Gastroesophageal sphincter (tissue), 3 donors: ENCODE results near the gene MBNL1.

Source experiments
- CTCF ChIP-seq, 4 experiments: fragments of 200-600 bp in 2 of 4; fragments of 450-650 bp in 2 of 4; sonication (generic) in 1 of 4; IDR thresholded peaks; one replicate each; pipeline ENCODE4 v1.5.1; 2017 to 2019; ENCODE audit warnings: antibody characterized with exemption in 4 of 4, mild to moderate bottlenecking in 2 of 4, moderate library complexity in 2 of 4
- EP300 ChIP-seq: sonication (generic); formaldehyde crosslinking; IDR thresholded peaks from one replicate; pipeline ENCODE4 v1.6.1; 2017; ENCODE audit warnings: antibody characterized with exemption, mild to moderate bottlenecking
- POLR2A ChIP-seq, 2 donors: fragments of 450-650 bp; IDR thresholded peaks; one replicate each; pipeline ENCODE4 v1.6.1; 2017; ENCODE audit warnings: antibody characterized with exemption in 2 of 2, mild to moderate bottlenecking in 2 of 2, moderate library complexity in 1 of 2
- POLR2AphosphoS5 ChIP-seq: sonication (generic); formaldehyde crosslinking; IDR thresholded peaks from one replicate; pipeline ENCODE4 v1.6.1; 2017; ENCODE audit warnings: antibody characterized with exemption

DNA sequence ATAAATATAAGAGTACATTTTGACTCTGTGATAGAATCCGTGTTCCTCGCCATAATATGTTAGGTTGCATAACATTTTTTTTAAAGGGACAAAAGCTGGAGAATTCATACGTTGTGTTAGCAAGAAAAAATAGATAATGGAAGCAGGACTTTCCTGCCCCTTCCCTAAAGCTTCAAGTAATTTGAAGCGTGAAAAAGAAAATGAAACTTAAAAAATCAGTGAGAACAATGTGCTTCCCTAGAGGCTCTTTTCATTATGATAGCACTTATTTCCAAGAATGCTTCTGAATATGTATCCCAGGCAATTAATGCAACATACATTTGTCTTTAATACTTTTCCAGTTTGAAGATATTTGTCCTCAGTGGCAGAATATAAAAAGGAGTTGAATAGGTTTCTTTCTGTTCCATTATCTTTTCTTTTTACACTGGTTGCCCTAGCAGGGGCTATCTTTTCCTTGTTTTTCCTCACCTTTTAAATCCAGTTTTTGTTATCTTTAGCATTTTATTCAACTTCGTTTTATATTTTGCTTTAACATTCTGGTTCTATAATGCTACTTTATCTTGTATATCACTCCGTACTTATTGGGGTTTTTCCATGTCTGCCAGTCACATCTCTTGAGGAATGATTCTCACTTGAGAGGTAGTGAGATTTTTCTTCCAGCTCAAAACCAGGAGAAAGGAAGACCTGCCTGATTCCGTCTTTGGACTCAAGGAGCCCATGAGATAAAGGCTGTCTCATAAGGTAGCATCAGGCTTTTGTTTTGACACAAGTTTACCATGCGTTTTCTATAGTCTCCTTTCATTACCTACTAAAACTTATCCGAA is 113.8 kb downstream of the MBNL1 start:
- no peak for TF ChIP-seq CTCF (IDR thresholded peaks at IDR 0.05)
- TF ChIP-seq POLR2AphosphoS5: peak; percentile 10
- no peak for TF ChIP-seq POLR2A (IDR thresholded peaks at IDR 0.05)
- TF ChIP-seq EP300: no peak
